CD4-positive, alpha-beta T cell treated with Interleukin-10 for 1 hour (primary cell): ENCODE data around the gene RSPH1.

ENCODE experiments used
- DNase-seq: peaks from one replicate; pipeline ENCODE4 v3.0.0-alpha.2; 2020

RSPH1 gene

DNA sequence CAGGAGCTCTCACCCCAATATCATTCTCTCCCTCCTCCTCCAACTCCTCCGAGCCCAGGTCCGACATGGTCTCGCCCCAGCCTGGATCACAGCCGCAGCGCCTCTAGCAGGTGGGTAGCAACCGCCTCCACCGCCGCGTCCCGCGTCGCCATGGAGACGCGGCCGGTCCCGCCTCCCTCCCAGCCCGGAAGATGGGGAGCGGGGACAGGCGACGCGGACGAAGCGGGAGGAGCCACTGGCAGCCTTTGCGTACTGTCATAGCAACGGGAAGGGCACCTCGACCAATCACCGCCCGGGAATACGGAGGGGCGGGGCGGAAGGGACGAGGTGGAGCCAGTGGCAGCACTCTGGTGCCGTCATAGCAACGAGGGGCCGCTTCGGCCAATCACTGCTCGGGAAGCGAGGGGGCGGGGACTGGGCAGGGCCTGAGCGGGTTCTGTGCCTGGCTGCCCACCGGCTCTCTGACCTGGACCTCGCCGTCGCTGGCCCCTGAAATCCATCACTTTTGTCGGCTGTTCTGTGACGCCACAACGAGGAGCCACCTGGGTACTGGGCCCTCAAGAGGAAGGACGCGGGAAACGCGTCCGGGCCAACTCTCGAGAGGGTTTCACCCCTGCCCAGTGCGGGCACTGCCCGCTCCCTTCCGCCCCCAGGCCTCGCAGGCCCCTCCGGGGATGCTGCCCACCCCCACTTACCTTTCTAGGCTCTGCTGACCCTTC lies at the start of gene RSPH1:
Gene RSPH1, minus strand, starts transcription at position 105 of the 719 bp plus-strand sequence. Its CDS starts 38 bp downstream, at position 67.
- peak; percentile 100 for DNase-seq

DNA sequence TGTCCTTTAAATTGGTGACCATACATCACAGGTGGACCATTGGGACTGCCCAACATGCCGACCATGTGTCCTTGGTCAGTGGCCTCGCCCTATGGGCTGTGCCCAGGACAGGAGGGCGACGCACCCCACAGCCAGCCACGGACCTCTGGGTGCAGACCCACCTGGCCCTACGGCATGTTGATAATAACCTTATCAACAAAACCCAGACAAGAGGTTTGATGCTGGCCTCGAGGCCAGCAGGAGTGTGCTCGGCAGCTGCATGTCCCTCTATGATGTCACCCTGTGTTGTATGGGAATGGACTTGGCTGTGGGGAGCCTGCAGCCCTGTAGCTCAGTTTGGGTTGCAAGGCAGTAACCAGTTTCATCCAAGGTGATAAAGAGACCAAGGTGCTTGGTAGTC lies 49.7 kb upstream of the RSPH1 start:
- DNase-seq = no peak

DNA sequence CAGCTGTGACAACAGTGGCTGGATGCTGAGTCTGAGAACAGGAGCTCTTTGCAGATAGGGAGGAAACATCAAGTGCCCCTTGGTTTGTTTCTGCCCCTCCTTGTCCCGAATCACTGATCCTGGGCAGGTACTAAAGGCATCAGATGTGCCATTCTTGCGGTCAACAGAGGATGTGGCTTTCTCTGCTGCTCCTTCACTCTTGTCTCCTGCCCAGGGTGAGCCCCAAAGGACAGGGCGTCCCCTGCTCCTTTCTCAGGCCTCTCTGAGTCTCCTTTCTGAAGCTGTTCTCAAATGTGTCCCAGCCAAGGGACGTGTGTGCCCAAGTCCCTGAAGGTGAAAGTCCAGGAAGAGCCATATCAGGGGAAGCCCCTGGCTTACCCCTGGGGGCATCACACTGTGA lies 49.3 kb upstream of the RSPH1 start:
- DNase-seq = no peak

DNA sequence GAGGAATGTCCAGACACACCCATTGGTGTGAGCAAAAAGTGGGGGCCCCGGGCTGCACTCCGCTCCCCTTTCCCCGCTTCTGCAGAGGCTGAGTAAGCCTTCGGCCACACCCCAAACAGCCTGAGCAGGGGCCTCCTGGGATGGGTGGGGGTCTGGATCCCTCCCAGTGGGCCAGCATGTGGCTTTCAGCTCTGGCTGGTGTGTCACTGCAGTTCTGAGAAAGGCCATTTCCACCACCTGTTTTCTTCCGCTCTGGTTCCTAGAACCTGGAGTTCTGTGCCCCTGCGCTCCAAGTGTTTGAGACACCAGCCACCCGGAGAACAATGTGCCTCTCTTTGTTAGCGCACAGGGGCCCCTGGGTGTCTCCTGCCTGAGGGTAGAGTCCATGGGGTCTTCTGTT lies 48.5 kb upstream of the RSPH1 start:
- no peak for DNase-seq

DNA sequence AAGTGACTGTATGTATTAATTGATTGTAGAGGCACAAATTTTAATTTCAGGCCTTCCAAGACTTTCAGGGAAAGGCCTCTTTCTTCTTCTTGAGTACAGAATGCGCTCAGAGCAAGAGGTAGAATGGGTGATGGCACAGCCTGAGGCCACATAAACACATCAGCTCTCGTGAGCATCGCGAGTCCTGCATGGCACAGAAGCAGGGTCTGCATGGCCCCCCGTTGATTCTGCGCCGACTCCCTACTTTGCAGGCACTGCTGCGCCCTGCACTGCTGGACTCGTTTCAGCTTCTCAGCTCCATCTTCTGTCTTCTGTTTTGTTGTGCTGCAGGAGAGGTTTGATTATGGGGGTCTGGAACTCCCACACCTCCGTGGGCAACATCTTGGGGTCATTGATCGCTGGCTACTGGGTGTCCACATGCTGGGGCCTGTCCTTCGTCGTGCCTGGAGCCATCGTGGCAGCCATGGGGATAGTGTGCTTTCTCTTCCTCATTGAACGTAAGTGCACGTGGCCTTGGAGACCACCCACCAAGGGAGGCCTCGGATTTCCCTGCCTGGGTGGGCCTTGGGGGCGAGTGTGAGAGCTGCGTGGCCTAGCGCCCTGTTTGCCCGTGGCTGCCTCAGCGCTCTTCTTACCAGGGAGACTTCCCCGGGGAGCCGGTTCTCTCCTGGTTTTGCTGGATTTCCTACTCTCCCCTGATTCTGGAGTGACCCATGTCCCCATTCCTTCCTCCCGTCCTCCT lies 47.3 kb upstream of the RSPH1 start:
- DNase-seq = no peak

DNA sequence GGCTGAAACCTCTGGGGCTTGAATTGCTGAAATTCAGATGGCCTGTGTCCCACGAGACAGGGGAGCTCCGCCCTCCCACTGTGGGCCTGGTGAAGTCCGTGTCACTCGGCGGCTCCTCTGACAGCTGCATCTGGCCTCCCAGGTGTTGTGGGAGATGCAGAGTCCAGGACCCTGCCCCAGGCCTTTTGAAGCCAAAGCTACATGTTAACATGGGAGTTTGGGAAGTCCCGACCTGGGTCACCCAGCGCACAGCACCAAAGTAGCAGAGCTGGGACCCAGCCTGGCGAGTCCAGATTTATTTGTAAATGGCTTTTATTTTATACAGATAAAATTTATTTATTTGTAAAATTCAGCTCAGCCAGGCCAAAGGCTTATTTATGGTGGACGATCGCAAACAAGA lies 46.6 kb upstream of the RSPH1 start:
- DNase-seq = no peak

DNA sequence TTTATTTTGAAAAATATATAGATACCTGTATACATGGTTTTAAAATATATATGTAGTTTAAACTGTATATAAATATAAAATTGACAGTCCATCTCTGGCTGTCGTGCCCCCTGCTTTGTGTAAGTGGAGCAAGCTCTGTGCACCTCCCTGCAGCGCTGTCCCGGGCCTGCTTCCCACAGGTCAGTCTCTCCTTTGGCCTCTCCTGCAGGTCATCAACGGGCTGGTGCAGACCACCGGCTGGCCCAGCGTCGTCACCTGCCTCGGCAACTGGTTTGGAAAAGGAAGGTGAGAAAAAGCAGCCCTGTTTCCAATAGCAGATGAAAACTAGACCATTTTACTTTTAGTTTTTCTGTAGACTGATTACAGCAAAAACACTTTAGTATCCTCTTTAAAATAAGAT lies 46.2 kb upstream of the RSPH1 start:
- DNase-seq = no peak

DNA sequence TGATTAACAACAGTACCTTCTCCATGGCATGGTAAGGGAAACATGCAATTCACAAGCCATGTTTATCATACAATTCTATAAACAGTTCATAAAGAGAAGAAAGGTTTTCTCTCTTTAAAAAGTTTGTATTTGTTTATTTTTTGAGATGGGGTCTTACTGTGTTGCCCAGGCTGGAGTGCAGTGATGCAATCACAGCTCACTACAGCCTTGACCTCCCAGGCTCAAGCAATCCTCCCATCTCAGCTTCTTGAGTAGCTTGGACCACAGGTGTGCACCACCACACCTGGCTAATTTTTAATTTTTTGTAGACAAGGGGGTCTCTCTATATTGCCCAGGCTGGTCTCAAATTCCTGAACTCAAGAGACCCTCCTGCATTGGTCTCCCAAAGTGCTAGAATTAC lies 45.6 kb upstream of the RSPH1 start:
- DNase-seq = no peak

DNA sequence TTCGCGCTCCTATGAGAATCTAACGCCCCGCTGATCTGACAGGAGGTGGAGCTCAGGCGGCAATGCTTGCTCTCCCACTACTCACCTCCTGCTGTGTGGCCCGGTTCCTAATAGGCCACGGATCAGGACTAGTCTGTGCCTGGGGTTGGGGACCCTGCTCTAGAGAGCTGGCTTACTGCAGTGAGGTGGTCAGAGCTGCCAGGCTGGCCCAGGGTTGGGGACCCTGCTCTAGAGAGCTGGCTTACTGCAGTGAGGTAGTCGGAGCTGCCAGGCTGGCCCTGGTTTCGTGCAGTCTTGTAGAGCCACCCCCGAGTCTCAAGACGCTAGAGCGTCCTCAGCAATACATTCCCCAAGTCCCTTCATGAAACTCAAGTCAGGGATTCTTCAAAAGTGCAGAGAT lies 45.1 kb upstream of the RSPH1 start:
- DNase-seq = no peak

DNA sequence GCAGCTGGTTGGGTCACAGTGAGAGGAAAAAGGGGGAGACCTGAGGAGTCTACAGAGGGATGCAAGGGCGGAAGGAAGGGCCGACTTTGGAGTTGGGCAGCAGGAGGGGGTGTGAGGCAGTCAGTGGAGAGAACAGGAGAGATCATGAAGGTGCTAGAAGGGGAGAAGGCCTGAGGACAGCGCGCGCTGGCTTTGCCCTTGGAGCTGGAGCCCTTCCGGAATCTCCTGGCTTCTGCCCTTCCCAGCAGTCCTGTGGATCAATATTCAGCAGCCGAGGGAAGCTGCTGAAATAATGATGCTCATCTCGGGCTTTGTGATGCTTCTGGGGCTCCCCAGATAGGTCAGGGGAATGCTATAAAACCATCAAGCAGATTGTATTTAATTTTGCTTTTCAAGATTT lies 44.4 kb upstream of the RSPH1 start:
- no peak for DNase-seq

DNA sequence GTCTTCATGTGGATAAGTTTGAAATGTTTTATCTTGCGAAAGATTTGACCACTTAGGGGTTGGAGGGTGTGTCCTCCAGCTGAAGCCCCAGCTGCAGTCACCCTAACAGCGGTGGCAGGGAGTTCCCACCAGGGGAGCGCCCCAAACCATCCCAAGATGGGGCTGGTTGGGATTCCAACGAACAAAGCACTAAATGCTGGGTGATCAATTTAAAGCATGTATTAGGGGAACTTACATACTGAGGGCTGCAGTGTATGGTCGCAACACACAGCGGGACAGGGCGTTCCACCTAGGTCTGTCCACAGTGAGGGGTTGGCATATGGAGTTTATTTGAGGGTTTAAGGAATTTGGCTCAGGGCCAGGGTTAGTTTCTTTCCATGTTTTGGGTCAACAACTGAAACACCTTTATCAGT lies 43.9 kb upstream of the RSPH1 start:
- DNase-seq = no peak

DNA sequence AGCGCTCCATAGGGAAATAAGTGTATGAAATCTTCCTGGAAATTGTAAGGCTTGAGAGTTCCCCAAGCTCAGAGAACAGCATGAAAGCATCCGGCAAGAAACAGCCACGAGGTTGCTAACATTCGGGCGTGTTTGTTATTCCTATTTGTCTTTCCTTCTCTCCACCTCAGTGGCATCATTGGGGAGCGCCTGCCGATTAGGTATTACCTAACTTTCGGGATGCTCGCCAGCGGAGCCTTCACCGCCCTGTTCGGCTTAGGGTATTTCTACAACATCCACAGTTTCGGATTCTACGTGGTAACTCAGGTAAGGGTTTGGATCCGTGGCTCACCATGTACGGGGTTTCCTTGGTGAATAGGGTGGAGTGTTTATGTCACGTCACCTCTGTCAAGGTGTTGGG lies 43.3 kb upstream of the RSPH1 start:
- no peak for DNase-seq

DNA sequence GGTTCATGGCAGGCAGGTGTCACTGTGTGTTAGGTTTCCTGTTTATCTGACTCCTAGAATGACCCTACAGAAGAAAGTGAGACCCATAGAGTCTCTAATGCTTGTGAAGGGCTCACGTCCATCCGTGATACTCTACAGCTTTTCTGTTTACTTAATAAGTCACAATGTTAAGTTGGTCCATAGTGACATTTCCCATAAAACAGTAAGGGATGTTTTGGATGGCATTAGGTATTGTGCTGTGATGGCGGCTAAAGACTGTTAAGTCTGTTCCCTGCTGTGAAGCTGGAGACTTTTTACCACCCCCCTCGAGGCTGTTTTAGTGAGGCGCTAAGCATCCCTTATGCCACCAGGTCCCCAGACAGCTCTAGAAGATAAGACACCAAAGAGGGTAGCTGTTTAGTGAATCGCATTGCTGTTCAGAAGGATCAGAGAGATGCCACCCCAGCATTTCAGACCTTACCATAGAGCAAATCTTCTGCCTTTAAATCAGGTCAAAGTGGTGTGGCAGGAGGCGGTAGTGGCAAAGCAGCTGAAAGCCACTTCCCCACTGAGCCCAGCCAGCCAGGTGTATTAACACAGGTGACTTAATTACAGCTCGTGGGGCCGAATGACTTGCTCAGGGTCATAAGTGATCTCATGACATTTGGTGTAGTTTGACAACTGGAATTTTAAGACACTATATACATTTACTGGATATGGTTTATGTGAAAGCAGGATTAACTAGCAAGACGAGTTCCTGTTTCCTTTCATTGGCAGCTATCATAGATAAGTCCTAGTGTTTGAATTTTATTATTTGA lies 42.7 kb upstream of the RSPH1 start:
- no peak for DNase-seq

DNA sequence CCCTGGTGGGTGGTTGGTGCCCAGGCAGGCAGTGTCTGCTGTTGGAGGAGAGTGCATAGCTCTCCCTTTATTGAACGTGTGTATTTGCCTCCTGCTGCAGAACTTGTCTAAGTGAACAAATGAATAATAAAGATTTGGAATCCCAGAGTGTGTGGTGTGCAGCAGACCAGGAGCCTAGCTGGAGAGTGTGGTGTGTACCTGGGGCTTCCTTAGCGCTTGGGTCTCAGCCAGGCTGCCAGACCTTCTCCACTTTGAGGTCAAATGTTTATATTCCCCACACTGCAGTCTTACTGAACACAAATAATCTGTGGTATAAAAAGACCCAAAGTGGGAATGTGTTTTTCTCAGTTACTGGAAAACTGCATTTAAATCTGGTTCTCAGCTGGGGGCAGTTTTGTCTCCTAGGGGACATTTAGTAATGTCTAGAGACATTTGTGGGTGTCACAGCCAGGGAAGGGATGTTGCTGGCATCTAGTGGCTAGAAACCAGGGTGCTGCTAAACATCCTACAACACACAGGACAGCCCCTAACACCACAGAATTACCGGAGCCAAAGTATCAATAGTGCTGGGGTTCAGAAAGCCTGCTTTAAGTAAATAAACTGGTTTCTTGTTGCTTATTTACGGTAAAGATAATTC lies 41.2 kb upstream of the RSPH1 start:
- peak; percentile 40 for DNase-seq

DNA sequence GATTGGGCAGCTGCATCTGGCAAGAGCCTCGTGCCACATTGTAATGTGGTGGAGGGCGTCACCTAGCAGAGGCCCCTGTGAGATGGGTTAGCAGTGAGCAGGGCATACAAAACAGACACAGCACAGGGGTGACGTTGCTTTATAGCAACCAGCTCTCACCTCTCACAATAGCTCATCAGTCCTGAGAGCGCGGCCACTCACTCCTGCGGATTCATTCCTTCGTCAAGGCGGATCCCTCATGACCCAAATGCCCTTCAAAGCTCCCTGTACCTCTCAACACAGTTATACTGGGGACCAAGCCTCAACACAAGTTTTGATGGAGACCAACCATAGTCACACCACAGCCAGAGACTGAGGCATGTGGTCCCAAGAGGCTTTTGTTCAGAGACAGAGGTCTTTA lies 40.6 kb upstream of the RSPH1 start:
- DNase-seq = no peak

DNA sequence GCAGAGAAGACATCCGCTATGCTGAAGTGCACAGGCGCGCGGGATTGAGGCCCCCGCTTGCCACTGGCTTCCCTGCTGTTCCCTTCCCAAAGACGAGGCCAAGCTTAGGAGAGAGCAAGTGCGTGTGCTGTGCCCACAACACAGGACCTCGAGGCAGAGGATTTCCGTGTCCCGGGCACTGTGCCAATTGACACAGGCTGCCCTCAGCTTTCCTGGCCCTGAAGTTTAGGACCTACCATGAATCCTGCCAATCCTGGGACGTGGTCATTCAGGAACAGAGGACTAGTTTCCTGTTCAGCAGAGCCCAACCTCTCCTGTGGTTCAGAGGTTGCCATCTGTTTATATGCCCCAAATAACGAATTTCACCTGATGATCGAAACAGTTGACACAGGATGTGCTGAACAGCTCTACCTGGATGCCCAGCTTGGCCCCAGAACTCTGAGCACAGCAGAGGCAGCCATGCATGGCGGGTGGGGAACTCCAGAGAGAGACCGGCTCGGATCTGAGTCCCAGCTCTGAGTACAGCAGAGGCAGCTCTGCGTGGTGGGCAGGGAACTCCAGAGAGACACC lies 39.7 kb upstream of the RSPH1 start:
- DNase-seq = no peak

DNA sequence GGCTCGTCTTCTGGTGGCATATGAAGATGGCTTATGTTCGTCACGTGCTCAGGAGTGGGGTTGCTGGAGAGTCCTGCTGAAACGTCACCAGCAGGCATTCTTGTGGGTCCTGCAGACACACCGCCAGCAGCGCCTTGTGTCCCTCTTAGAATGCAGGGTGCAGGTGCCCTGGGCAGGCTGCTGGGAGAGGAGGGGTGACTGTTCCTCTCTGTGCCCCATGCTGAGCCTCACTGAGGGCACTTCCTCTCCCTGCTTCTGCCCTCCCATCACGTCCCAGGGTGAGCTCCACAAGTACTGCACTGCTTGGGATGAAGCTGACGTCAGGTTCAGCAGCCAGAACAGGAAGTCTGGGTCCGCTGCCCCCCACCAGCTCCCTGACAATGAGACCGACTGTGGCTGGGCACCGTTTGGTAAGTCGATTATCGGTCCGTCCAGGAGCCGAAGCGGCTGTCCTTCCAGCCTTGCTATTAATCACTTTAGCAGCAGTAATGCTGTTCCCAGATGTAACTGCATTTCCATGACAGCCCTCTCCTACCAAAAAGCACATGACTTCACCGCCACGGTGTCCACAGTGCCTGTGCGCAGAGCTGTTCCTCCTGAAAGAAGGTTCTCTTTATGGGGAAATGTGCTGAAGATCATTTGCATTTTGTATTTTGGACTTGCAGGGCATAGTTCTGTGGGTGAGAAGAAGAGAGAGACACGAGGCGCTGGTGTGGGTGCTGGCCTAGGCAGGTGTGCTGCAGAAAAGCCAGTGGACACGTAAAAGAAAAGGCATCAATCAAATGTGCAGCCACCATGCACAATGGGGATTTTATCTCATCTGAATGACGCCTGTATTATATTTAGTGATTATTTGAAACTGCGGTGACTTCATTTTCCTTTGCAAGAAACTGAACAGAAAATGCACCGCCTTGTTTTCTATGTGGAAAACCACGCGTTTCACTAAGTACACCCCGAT lies 38.7 kb upstream of the RSPH1 start:
- no peak for DNase-seq

DNA sequence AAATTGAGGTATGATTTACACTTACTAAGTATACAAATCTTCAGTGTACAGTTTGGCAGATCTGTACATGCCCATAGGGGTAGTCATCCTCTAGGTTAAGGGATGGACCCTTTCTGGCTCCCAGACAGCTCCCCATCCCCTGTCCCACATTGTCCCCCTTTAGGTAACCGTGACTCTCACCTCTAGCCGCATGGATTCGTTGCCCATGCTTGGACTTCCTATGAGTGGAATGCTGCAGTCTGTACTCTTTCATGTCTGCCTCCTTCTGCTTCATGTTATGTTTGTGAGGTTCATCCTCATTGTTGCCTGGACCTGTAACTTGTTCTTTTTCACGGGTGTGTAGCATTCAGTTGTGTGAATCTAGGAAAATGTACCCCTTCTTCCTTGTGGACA lies 37.9 kb upstream of the RSPH1 start:
- no peak for DNase-seq

DNA sequence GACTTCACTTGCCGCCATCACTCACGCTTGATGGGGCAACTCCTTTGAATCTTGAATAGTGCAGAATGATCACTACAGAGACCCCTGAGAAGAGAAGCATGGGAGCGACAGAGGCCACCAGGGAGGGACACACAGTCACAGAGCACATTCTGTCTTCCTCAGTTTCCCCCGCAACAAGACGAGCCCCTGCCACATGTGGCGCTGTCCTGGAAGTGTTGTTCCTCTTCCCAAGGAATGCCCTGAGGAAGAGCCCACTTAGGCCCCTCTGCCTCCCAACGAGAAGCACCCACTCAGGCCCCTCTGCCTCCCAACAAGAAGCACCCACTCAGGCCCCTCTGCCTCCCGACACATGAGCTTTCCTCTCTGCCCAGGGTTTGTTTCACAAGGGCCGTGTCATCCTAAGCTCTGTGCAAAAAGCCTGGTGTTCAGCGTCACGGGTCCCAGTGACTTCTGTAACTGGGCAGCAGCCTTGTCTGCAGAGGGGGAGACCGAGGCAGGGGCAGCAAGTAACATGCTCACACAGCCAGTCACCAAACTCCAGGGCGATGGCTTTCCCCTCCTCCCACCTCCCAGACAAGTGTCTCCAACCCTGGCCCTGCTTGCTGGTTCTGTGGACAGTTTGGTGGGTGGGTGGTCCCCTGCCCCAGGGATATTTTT lies 37.4 kb upstream of the RSPH1 start:
- no peak for DNase-seq

DNA sequence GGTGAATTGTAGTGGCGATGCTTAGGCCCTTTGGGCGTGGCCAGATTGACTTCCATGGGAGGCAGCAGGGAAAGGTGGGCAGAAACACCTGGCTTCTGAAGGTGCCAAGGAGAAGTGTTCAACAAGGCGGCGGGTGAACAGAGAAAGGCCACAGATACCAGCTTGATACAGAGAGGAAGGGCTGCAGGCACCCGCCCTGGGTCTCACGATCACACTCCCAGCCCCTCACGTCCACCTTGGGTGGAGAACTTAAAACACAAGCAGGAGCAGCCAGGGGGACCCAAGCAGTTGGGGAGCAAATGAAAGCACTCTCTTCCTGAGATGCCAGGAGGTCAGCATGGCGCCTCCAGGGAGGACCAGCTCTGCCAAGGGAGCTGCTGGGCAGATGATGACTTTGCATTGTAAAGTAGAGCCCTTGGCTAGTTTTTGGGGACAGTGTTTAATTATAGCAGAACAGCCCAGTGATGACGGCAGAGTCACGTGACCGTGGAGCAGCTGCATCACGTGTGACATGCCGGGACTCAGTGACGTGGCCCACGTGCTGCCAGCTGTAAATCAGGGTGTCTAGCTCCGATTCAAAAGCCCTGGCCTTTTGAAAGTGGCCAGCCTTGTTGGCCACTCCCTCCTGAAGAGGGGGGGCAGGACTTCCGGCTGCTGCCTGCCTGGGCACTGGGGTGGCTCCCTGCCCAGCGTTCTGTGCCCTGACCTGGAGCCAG lies 36.6 kb upstream of the RSPH1 start:
- DNase-seq = no peak

DNA sequence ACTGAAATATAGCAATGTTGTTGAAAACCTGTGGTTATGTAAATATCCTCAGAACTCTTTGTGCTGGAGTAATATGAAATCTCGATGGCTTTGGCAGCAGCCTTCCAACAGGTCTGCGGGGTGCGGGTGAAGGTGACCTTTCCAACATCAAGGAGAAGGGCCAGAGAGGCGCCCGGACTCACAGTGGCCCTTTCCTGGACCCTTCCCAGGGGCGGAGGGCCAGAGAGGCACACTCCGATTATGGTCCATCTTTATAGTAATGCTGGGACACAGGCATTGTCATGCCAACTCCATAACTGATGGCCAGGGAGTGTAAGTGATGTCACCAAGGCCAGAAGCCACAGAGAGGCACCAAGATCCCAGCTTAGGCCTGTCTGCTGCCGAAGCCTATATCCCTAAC lies 35.7 kb upstream of the RSPH1 start:
- no peak for DNase-seq
